Stimulated activated naive CD8-positive, alpha-beta T cell treated with anti-CD3 and anti-CD28 coated beads, Interleukin-15, Interleukin-2, amounts not matched to agents 100 U/mL and 50 U/mL, for 24 hours (primary cell): ENCODE results near the gene STAT2.
"Not testable (repeated sequence)": the region's sequence is repeated elsewhere in the genome, so short reads cannot be mapped to it uniquely, and the experiment has no call there.

Source experiments
- ATAC-seq: fragments of 150-1000 bp; cut with Tn5 transposase; one replicate; pipeline ENCODE4 v1.10.0; 2021
- DNase-seq: peaks from one replicate; pipeline ENCODE4 v3.0.0; 2021

The STAT2 gene

DNA sequence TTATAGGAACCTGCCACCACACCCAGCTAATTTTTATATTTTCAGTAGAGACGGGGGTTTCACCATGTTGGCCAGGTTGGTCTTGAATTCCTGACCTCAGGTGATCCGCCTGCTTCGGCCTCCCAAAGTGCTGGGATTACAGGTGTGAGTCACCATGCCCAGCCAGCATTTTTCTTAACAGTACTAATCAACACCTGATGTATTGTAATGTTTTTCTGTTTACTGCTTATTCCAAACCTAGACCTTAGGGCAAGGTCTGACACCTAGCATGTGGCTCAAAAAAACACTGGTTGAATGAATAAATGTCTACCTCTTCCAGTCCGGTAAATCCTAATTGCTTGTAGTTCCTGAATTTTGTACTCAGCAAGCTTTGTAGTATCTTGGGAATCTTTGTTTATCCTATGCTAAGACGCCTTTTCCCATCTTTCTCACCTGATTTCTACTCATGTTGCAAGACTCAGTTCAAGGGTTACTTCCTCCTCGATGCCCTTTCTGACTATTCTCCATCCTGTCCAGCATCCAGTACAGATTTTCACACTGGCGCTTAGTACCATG is 28.9 kb downstream of the STAT2 start:
- ATAC-seq = no peak
- DNase-seq = no peak

- ATAC-seq = no peak
- no peak for DNase-seq
Measured at GRCh38 chr12:56326533-56326932, 33.4 kb downstream of the STAT2 start.

- ATAC-seq = no peak
Measured at GRCh38 chr12:56326126-56326525, 33.8 kb downstream of the STAT2 start.

GRCh38 chr12:56324206-56324605 is 35.7 kb downstream of the STAT2 start:
- DNase-seq = no peak
- ATAC-seq = no peak

More at GRCh38 chr12:56326126-56326525, 33.8 kb downstream of the STAT2 start:
- DNase-seq = no peak

- not testable (repeated sequence) for DNase-seq, ATAC-seq
Measured at GRCh38 chr12:56321610-56322009, 38.3 kb downstream of the STAT2 start.

- ATAC-seq (peak; percentile 6), DNase-seq (no peak)
Measured at GRCh38 chr12:56321027-56321426, 38.9 kb downstream of the STAT2 start.

DNA sequence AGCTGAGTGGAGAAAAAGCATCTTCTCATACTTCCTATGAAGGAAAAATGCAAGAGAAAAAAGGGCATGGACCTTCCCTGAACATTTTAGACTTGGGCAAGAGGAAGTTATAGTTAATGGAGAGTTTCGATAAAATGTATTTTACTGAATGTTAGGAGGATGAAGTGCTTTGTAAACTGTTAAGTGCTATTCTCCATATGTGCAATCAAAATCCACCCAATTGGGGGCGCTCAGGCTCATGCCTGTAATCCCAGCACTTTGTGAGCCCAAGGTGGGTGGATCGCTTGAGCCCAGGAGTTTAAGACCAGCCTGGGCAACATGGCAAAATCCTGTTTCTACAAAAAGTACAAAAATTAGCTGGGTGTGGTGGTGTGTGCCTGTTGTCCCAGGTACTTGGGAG is 42.2 kb downstream of the STAT2 start:
- DNase-seq (no peak), ATAC-seq (no peak)

DNA sequence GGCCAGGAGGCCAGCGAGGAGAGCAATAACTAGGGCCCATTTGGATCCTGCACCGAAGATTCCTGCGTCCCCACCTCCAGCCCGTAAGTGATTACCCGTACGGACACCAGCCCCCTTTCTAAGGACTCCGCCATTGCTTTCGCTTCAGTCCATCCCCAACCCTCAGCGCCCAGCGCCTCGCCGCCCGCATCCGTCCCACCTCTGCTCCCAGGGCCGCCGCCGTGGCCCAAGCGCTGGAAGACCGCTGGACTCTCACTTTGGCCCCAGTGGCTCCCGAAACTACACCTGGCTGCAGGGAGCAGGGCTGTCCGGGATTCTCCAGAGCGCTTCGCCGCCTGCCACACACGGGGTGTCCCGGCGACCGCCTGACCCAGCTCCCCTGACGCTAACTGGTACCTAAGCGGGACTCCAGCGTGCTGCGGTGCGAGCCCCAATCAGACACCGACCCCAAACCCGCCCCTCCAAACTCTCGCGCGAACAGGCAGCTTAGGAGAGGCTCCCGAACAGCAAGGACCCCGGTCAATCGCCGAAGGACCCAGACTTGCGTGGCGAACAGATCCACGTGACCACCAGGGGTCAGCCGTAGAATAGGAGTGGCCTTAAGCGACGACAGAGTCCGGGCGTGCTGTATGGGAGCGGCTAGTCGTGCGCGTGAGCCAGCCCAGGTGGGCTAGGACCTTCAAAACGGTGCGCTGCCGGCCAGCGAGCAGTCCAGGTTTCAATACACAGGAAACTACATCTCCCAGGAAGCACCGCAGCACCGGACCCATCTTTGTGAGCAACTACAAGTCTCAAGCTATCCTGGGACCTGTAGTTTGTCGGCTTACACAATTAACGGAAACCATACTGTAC is 44.1 kb downstream of the STAT2 start, which contains the start of gene CNPY2:
Gene CNPY2, minus strand, starts transcription at position 367 of the 852 bp plus-strand sequence. CDS start 771 bp downstream, outside the sequence.
- peak; percentile 95 for ATAC-seq
- peak; percentile 95 for DNase-seq

DNA sequence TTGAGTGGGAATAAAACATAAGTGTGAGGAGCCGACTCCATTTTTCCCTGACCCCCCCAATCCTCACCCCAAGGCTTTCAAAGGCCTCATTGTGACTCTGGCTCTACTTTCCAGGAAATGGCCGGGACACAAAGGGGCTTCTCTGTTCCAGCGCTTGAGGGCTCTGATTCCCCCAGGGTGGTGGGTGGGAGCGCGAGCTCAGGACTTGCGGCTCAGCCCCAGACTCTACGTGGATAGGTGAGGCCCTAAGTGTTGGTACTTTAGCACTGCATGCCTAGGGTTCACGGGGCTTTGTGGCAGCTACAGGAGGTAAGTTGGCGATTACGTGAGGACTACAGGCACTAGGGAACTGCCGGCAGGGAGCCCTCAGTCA is 44.7 kb downstream of the STAT2 start:
- ATAC-seq = no peak

GRCh38 chr12:56311003-56311402 is 48.9 kb downstream of the STAT2 start:
- ATAC-seq = no peak
- no peak for DNase-seq

More for the DNA sequence above, 44.7 kb downstream of the STAT2 start:
- no peak for DNase-seq

DNA sequence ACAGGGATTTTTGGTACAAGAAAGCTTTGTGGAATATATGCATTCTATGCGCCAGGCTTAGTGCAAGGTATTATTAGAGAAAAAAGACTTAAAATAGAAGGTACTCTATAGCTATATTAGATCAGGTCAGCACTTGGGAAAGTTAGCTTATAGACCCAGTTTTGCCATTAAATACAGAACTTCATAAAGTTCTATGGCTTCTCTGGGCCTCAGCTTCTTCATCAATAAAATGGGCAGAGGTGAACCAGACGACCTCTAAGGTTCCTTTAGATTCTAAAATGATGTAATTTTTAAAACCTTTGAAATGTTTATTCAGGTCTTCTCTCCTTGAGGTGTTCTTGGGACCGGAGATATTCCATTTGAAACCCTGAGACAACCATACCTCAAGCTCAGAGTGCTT is 51.2 kb downstream of the STAT2 start:
- no peak for DNase-seq
- no peak for ATAC-seq

DNA sequence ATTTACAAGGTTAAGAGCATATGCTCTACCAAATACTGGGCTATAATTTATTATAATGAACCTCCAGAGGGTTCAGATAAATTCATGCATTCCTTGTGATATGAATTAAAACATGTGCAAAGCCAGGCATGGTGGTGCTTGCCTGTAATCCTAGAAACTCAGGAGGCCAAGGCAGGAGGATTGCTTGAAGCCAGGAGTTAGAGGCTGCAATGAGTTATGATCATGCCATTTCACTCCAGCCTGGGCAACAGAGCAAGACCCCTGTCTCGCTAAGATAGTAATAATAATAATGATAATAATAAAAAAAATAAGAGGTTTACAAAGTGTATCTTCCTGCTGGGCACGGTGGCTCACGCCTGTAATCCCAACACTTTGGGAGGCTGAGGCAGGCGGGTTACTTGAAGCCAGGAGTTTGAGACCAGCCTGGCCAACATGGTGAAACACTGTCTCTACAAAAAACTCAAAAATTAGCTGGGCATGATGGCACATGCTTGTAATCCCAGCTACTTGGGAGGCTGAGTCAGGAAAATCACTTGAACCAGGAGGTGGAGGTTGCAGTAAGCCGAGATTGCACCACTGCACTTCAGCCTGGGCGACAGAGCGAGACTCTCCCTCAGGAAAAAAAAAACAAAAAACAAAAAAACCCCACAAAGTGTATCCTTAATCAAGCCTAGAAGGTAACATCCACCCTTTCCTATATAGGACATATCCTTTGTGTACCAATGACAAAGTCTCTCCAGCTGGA is 52.5 kb downstream of the STAT2 start:
- ATAC-seq = no peak

GRCh38 chr12:56304872-56305590 is 54.9 kb downstream of the STAT2 start:
- ATAC-seq (no peak), DNase-seq (no peak)

More for the DNA sequence above, 52.5 kb downstream of the STAT2 start:
- no peak for DNase-seq

GRCh38 chr12:56304276-56304675 is 55.6 kb downstream of the STAT2 start:
- ATAC-seq (no peak), DNase-seq (no peak)

DNA sequence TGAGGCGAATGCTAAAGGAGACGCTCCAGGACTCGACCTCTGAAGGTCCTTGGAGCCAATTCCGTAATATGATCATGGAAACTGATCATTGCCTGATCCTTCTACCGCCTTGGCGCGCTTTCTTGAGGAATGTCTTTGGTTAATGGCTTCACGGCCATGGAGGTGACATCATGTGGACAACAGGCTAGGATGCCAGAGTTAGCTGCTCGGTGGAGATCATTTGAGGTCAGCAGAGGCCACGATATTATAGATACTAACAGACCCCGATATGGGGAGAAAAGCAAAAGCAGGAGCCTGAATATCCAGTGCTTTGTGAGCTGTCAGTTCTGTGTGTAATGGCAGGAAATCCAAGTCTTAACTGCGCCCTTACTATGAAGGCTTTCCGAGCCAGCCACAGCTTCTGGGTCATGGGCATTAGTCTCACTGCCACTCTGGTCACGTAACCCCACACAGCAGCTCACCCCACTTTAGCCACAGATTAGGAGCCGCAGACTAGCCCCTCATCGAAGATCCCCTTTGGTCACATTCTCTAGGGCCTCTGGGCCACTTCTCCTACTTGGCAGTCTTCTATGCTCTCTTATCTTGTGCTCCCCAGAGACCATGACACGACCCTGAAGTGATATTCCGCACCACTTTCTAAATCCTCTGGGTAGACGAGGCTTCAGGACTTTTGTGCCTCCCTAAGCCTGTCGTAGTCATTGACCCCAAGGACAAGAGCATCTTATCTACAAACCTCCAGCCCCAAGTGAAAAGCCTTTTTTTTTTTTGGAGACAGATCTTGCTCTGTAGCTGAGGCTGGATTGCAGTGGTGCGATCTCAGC is 59.1 kb downstream of the STAT2 start:
- DNase-seq = no peak
- ATAC-seq = no peak

DNA sequence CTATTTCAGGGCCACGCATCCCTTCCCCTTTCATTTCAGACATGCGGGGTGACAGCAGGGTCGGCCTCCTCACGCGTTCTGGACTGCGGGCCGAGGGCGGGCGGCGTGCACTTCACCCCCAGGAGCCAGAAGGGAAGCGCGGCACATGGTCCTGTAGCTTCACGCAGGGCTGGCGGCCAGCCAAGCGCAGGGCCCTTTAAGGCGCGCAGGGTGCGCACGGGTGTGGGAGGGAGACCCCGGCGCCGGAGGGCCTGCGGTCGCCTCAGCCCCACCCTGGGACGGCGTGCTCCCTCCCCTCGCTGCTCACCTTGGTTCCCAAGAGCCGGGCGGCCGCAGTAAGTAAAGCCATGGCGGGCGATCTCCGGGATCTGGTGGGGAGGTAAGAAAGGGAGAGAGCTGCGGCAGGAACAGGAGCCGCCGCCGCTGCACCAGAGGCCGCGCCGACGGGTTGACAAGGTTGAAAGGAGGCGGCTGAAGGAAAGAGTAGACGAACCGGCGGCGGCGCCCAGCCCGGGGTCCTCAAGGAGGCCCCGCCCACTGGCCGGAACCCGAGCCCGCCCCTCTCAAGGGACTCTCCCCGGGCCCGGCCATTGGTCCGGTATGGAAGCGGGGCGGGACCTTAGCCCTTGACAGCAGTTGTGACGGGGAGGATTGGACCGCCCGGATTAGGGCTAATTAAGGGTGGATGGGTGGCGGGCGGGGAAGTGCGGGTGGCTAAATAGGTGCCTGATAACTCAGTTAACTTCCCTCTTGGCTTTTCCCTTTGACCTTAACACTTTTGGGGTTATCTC is 59.9 kb downstream of the STAT2 start, which contains the start of gene CS:
Gene CS, minus strand, starts transcription at position 478 of the 791 bp plus-strand sequence. Its CDS starts 129 bp downstream, at position 349.
- ATAC-seq = peak; percentile 97
- DNase-seq = peak; percentile 99

DNA sequence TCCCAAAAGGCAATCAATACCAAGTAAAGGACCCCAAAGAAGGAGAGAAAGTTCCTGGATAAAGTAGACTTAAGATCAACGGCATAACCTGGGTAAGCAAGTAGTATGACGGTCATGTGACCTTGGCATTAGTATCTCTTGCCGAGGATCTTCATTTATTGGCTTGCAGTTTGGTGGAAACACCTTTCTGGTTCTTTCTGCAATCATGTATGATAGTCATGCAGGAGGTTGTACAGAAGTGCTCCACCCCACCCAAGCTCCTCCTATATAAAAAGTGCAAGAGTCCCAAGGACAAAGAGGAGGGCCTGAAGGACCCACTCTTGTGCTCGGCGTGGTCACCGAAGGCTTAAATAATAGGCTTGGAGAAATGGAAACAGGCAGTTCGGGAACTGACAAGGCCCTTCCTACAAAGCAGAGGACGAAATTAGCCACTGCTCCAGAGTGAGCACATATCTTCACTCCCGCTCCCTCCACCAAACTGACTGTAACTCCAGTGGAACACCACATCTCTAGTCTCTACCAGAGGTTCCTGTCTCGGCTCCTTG is 60.5 kb downstream of the STAT2 start:
- no peak for ATAC-seq

DNA sequence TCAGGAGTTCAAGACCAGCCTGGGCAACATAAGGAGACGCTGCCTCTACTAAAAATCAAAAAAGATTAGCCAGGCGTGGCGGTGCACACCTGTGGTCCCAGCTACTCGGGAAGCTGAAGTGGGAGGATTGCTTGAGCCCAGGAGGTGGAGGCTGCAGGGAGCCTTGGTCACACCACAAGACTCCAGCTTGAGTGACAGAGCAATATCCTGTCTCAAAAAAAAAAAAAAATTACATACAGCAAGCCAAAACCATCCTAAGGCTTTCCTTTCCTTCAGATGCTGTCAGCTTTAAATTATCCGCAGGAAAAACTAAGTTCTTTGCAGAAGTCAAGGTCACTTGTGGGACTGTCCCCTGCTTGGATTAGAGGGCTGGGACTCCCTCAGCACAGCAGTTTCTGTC is 61.1 kb downstream of the STAT2 start:
- DNase-seq (no peak), ATAC-seq (no peak)

More for the DNA sequence above, 60.5 kb downstream of the STAT2 start:
- no peak for DNase-seq

DNA sequence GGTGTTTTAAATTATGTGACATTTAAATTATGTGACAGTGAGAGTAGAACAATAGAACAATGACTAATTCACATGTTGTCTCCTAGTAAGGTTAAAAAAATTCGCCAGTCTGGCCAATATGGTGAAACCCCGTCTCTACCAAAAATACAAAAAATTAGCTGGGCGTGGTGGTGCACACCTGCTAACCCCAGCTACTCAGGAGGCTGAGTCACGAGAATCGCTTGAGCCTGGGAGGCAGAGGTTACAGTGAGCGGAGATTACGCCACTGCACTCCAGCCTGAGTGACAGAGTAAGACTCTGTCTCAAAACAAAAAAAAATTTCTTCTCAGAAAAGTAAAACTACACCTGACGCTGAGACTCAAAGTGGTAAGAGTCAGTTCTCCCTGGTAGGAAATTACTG is 62.5 kb downstream of the STAT2 start:
- DNase-seq = no peak
- no peak for ATAC-seq

DNA sequence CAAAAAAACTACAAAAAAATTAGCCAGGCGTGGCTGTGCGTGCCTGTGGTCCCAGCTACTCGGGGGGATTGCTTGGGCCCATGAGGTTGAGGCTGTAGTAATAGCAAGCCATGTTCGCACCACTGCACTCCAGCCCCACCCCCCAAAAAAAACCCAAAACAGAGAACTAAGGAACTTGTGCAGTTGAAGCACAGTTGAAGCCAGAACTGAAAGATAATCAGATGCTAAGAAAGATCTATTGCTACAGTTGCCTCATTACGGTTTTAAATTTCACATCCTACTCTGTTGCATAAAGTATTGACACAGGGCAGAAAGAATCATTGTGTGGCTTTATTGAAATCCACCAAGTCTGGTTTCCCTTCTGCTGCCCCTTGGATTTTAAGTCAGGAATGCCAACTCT is 63.6 kb downstream of the STAT2 start:
- ATAC-seq (no peak), DNase-seq (no peak)
